Hematopoietic multipotent progenitor cell (in vitro differentiated cells): Measurements from ENCODE around the gene C1orf74. TPM values are rescaled to one million over a fixed set of nuclear protein-coding genes. Genes with fewer than 3 reads are reported as not detected.

Source experiments
- DNase-seq, 3 donors: peaks; one replicate each; pipeline ENCODE4 v3.0.0-alpha.2; 2011 to 2015; ENCODE audit warnings: low read depth in 2 of 3, low spot score in 2 of 3
- total RNA-seq: library from RNA; depleted of rRNA; stranded (reverse); fragments of >200 nt; gene quantifications from one replicate; pipeline ENCODE4 v1.2.3, GENCODE V29; 2012

C1orf74 gene
- total RNA-seq, 1 donor = 3.5 TPM

DNA sequence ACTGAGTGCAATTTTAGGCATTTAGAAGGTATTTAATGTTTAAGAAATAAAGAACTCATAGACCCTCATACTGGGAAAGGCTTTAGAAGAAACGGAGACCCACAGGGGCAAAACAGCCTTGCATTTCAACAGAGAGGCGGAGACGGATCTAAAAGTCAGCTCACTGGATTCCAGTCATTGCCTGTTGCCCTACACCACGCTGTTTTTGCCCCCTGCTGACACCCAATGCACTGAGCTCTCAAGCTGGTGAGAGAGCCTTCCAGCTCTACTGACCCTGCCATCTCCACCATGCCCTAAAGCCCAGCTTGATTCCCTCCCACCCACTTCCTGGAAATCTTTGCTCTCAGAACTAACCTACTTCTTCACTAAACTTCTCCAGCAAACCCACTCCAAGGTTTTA is 35.7 kb downstream of the C1orf74 start:
- no peak for DNase-seq

- peak; percentile 81 to 87 (median 84) for DNase-seq
Measured at GRCh38 chr1:209747580-209748262, 36.6 kb downstream of the C1orf74 start.

- peak in 1 of 3 donors; percentile 11 for DNase-seq
Measured at GRCh38 chr1:209746451-209747165, 37.8 kb downstream of the C1orf74 start.

- no peak for DNase-seq
Measured at GRCh38 chr1:209743145-209743482, 41.2 kb downstream of the C1orf74 start.

GRCh38 chr1:209742409-209743144 is 41.8 kb downstream of the C1orf74 start:
- DNase-seq = no peak

DNA sequence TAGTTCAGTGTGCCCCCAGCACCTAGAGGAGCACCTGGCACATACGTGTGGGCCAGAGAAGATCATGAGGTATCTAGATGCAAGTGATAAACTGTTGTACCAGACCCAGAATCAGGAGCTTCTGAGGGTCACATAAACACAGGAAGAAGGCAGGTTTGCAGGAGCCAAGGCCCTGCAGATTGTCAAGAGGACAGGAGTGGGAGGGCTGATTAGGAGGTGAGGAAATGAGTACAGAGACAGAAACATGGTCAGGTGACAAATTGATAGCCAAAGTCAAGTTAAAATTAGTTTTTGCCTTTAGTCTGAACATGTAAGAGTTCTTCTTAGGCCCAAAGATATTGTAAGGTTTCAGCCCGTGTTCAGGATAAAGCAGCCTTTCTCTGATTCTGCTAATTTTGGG is 42.5 kb downstream of the C1orf74 start:
- DNase-seq = no peak

- DNase-seq = no peak
Measured at GRCh38 chr1:209741193-209741592, 43.2 kb downstream of the C1orf74 start.

DNA sequence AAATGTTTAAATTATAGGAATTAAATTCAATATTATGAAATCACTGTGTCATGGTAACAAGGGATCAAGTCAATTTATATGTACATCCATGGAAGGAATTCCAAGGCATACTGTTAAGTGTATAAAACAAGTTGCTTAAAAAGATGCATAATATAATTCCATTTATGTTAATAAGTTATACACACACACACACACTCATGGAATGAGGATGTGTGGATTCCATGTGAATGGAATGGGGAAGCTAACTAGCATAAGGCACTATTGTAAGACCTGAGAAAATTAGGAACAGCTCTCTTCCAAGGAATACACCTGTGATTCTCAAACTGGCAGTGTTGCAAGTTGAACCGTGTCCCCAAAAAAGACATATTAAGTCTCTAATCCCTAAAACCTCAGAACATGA is 46.1 kb downstream of the C1orf74 start:
- DNase-seq = no peak

DNA sequence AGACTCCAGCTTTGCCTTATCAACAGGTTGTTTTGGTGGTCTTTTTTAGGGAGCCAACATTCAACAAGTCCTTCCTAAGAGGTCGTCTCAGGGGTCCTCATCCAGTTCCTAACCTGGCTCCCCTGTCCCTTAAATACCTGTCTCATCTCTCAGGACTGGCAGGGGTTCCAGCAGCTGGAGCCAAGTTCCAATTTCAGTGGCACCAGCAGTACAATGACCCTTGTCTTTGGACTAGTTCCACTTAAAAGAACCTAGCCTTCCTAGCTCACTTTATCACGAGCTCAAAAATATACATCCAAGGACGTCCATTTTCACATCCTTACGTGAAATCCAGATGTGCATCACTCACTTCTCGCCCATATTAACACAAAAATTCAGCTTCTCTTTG is 47.2 kb downstream of the C1orf74 start:
- DNase-seq = no peak

DNA sequence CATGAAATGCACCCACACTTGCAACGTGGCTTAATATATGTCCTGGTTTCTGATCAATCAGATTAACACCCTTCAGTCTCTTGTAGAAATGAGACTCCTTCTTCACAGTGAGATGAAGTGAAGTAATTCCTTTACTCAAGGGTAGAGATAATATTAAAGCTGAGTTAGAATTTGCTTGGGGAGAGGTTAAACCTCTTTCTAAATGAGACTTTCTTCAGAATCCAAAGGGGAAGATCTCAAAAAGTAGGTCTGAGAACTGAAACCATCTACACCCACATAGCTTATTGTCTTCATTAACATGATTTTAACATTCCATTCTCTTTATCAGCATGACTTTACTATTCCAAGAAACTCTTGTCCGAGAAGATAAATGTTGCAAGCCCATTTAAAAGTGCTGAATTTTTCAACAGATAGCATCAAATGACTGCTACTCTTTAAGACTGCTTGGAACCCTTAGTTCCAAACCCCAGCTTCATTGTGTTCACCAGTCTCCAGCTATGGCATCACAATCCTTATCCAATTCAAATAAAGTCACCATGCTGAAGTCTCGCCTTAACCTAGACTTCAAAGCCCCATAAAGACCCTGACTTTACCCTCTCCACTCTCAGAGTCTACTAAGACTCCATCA is 47.8 kb downstream of the C1orf74 start:
- no peak for DNase-seq

- no peak for DNase-seq
Measured at GRCh38 chr1:209733409-209734192, 50.8 kb downstream of the C1orf74 start.

- no peak for DNase-seq
Measured at GRCh38 chr1:209732725-209733124, 51.6 kb downstream of the C1orf74 start.

DNA sequence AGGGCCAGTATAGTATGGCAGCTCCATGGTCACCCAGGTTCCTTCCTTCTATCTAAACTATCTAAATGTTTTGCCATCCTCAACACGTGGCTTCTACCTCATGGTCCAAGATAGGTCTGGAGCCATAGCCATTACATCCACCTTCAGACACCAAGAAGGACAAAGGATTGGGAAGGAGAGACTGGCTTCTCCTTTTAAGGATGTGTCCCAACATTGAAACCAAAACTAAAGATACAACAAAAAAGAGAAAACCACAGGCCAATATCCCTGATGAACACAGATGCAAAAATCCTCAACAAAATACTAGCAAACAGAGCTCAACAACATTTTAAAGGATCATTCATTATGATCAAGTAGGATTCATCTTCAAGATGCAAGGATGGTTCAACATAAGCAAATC is 54.9 kb downstream of the C1orf74 start:
- DNase-seq = no peak

Other genes starting within 250 kb of the C1orf74 start
- gene CAMK1G, start 200.8 kb downstream of the C1orf74 start, total RNA-seq = not detected
- gene LAMB3, start 132.1 kb downstream of the C1orf74 start, total RNA-seq = 0.54 TPM
- 5.1 TPM for gene G0S2, start 109.1 kb downstream of the C1orf74 start, total RNA-seq
- not detected for gene HSD11B1, start 79.7 kb downstream of the C1orf74 start, total RNA-seq
- 32.9 TPM for gene TRAF3IP3, start 28.5 kb downstream of the C1orf74 start, total RNA-seq
- gene IRF6, start 21.6 kb upstream of the C1orf74 start, total RNA-seq = 5.4 TPM
- gene UTP25, start 43.4 kb upstream of the C1orf74 start, total RNA-seq = 3.8 TPM
- gene SYT14, start 153.7 kb upstream of the C1orf74 start, total RNA-seq = not detected